Fibroblast of lung (primary cell): ENCODE data around the gene SLC6A7. TPM values are rescaled to one million over a fixed set of nuclear protein-coding genes. Genes with fewer than 3 reads are reported as not detected.

Experiments used
- DNase-seq, 2 donors: peaks; one replicate each; pipeline versions ENCODE4 v3.0.0 to v3.0.0-alpha.2; 2010; ENCODE audit warnings: low read depth in 2 of 2
- H2AFZ ChIP-seq: 2 replicates; pipeline ENCODE4 v1.5.1; 2012; ENCODE audit warnings: low read length, control low read depth, inconsistent platforms
- H3K27ac ChIP-seq: 2 replicates; pipeline ENCODE4 v1.5.1; 2011; ENCODE audit warnings: low read length, control low read depth; ENCODE audit not compliant: insufficient read depth
- H3K27me3 ChIP-seq: 2 replicates; pipeline ENCODE4 v1.5.1; 2011; ENCODE audit warnings: mild to moderate bottlenecking, low read length; ENCODE audit not compliant: control insufficient read depth, insufficient read depth
- H3K36me3 ChIP-seq: 2 replicates; pipeline ENCODE4 v1.5.1; 2011; ENCODE audit warnings: low read length; ENCODE audit not compliant: control insufficient read depth, insufficient read depth
- H3K4me1 ChIP-seq: 2 replicates; pipeline ENCODE4 v1.5.1; 2011; ENCODE audit warnings: low read length; ENCODE audit not compliant: control insufficient read depth, insufficient read depth; ENCODE audit errors: extremely low read depth
- H3K4me2 ChIP-seq: 2 replicates; pipeline ENCODE4 v1.5.1; 2011; ENCODE audit warnings: low read length, control low read depth; ENCODE audit not compliant: insufficient read depth; ENCODE audit errors: extremely low read depth
- H3K4me3 ChIP-seq, 4 experiments: fragments of 200-600 bp in 1 of 4; sonication (generic) in 1 of 4; replicated peaks in 1 of 4; 2 replicates each; pipeline ENCODE4 v1.5.1; 2011 to 2016; ENCODE audit warnings: low read length in 4 of 4, low read depth in 3 of 4, mild to moderate bottlenecking in 3 of 4, control low read depth in 2 of 4, inconsistent platforms in 1 of 4, mixed read lengths in 1 of 4; ENCODE audit not compliant: insufficient read depth in 1 of 4; ENCODE audit errors: control extremely low read depth in 1 of 4
- H3K79me2 ChIP-seq: 2 replicates; pipeline ENCODE4 v1.5.1; 2012; ENCODE audit warnings: mild to moderate bottlenecking, low read length, inconsistent platforms; ENCODE audit not compliant: control insufficient read depth, insufficient read depth
- H3K9ac ChIP-seq: 2 replicates; pipeline ENCODE4 v1.5.1; 2011; ENCODE audit warnings: mild to moderate bottlenecking, low read length, control low read depth; ENCODE audit not compliant: insufficient read depth
- H3K9me3 ChIP-seq: 2 replicates; pipeline ENCODE4 v1.5.1; 2012; ENCODE audit warnings: low read depth, low read length; ENCODE audit not compliant: control insufficient read depth, insufficient read depth
- H4K20me1 ChIP-seq: 2 replicates; pipeline ENCODE4 v1.5.1; 2011; ENCODE audit warnings: low read length; ENCODE audit not compliant: control insufficient read depth, insufficient read depth; ENCODE audit errors: extremely low read depth
- CTCF ChIP-seq, 2 donors: IDR thresholded peaks in 1 of 2; conservative IDR thresholded peaks in 1 of 2; 1 replicate in 1 of 2; 2 replicates in 1 of 2; pipeline ENCODE4 v1.5.1; 2011 to 2012; ENCODE audit warnings: low read length in 2 of 2, control low read depth in 1 of 2, inconsistent platforms in 1 of 2, low read depth in 1 of 2, mild to moderate bottlenecking in 1 of 2
- EZH2 ChIP-seq: IDR thresholded peaks from 2 replicates; pipeline ENCODE4 v1.5.1; 2012; ENCODE audit warnings: low read length, control low read depth, mild to moderate bottlenecking; ENCODE audit errors: missing control alignments
- polyA plus RNA-seq, 2 donors: library from polyadenylated mRNA; depleted of rRNA in 1 of 2; stranded (reverse) in 1 of 2; unstranded in 1 of 2; fragments of >200 nt; gene quantifications; 2 replicates each; pipeline ENCODE4 v1.2.1, GENCODE V29; 2011 to 2012; ENCODE audit warnings: missing spikeins in 1 of 2
- total RNA-seq: library from RNA; depleted of rRNA; stranded (reverse); fragments of >200 nt; gene quantifications from 2 replicates; pipeline ENCODE4 v1.2.1, GENCODE V29; 2014

SLC6A7 gene
- total and polyA plus RNA-seq, 2 donors (not counting 1 experiment from before 2014, with no cell fraction given): 0.02 TPM; not detected in 1

- Histone ChIP-seq H4K20me1 (no peaks in the 10 kb centered on the region), H3K36me3 (no peaks in the 10 kb centered on the region), H3K4me1 (peaks cover 16% of the 10 kb centered on the region), H3K27ac (no peak overlapping the region), H3K4me3 (no peak overlapping the region), H3K27me3 (peaks cover 15% of the 10 kb centered on the region), H3K9me3 (no peaks in the 10 kb centered on the region), H3K4me2 (no peak overlapping the region), H3K79me2 (no peaks in the 10 kb centered on the region), H3K9ac (no peak overlapping the region), H2AFZ (no peak overlapping the region)
- no peak for DNase-seq
- TF ChIP-seq EZH2: no peak
- TF ChIP-seq CTCF (conservative IDR thresholded peaks at IDR 0.05 in 1 of 2, IDR thresholded peaks at IDR 0.05 in 1 of 2; ENCODE audit: low read depth in 1 of 2, low read length in 2 of 2): no peak
Observed at GRCh38 chr5:150166037-150166649, 23.7 kb upstream of the SLC6A7 start.

- Histone ChIP-seq H3K27ac (no peak within 1 kb of the TSS), H3K4me2 (no peak within 1 kb of the TSS), H3K79me2 (no peaks in the 10 kb centered on the region), H3K9ac (no peak within 1 kb of the TSS), H3K4me3 (no peak within 1 kb of the TSS), H3K4me1 (peaks cover 13% of the 10 kb centered on the region), H3K27me3 (peaks cover 15% of the 10 kb centered on the region), H2AFZ (no peak within 1 kb of the TSS), H4K20me1 (no peaks in the 10 kb centered on the region), H3K36me3 (no peaks in the 10 kb centered on the region), H3K9me3 (no peaks in the 10 kb centered on the region)
- no peak for TF ChIP-seq EZH2
- no peak for TF ChIP-seq CTCF (conservative IDR thresholded peaks at IDR 0.05 in 1 of 2, IDR thresholded peaks at IDR 0.05 in 1 of 2; ENCODE audit: low read depth in 1 of 2, low read length in 2 of 2)
- no peak for DNase-seq
Observed at GRCh38 chr5:150166650-150167511, 23.0 kb upstream of the SLC6A7 start, which contains the start of gene CDX1. Gene CDX1, plus strand, starts transcription at chr5:150166778. Its CDS starts 99 bp downstream, at chr5:150166877.

- H3K4me2 ChIP-seq: no peak overlapping the region
- DNase-seq: no peak
- no peak overlapping the region for H2AFZ ChIP-seq
- H3K27ac ChIP-seq: no peak overlapping the region
- H4K20me1 ChIP-seq: no peaks in the 10 kb centered on the region
- H3K79me2 ChIP-seq: no peaks in the 10 kb centered on the region
- H3K27me3 ChIP-seq: peaks cover 15% of the 10 kb centered on the region
- no peak overlapping the region for H3K4me3 ChIP-seq
- TF ChIP-seq EZH2 (no peak), CTCF (conservative IDR thresholded peaks at IDR 0.05 in 1 of 2, IDR thresholded peaks at IDR 0.05 in 1 of 2; ENCODE audit: low read depth in 1 of 2, low read length in 2 of 2) (no peak)
- no peaks in the 10 kb centered on the region for H3K9me3 ChIP-seq
- H3K36me3 ChIP-seq: no peaks in the 10 kb centered on the region
- no peak overlapping the region for H3K9ac ChIP-seq
- peaks cover 13% of the 10 kb centered on the region for H3K4me1 ChIP-seq
Observed at GRCh38 chr5:150167512-150167850, 22.4 kb upstream of the SLC6A7 start.
